Measurements from ENCODE around the gene PBX1.

PBX1 gene

GRCh38 chr1:164785841-164786534 is 227.0 kb downstream of the PBX1 start:
- H3K4me3 ChIP-seq (ENCODE audit: low read depth in 1 of 2, low read length in 2 of 2), result no peak overlapping the region
- peak overlapping the region; percentile 30 for H3K27ac ChIP-seq (ENCODE audit: low read depth, low read length)
- H3K27me3 ChIP-seq (ENCODE audit: control insufficient read depth in 1 of 2, insufficient read depth in 2 of 2, low read length in 2 of 2), result no peaks in the 10 kb centered on the region
- H3K9ac ChIP-seq (ENCODE audit: low read length), result no peak overlapping the region
- peaks cover 85% of the 10 kb centered on the region for H3K4me1 ChIP-seq (ENCODE audit: insufficient read depth, low read length)
- H3K9me3 ChIP-seq (ENCODE audit: low read length), result no peaks in the 10 kb centered on the region
- no peaks in the 10 kb centered on the region for H3K36me3 ChIP-seq (ENCODE audit: insufficient read depth, low read length)

DNA sequence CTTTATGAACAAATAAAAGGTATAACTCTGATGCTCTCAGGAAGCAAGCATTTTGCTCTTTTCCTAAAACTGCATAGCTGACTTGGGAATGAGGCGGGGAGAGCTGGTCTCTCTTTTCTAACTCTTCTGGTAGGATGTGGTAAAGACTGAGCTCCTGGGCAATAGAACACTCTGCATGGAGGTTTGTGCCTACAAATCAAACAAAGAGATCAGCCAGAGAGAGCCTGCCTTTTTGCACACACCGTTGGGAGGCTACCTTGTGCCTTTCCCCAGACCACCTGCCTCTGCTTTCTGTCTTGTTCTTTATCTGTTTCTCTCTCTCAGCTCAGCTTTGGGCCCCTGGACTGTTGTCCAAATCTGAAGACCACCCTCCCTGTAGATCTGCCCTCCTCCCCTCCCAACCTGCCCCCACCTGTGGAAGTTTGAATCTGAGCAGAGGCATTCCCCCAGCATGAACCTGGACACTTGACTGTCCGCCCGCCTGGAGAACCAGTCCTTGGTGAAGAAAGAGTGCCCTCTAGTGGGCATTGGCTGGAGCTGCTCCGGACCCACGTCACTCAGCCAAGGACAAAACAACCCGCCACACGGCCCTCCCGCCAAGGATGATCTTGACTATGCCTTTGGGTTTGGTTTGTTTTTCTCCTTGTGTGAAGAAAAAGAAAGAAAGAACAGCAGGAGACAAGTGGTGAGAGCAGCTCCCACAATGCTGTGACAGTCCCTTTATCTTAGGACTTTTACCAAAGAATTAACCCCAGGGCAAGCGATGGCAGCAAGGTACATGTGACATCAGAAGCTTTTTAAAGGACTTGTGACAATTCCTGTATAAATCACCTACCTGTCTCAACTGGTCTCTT is 228.2 kb downstream of the PBX1 start:
- H3K9ac ChIP-seq (ENCODE audit: low read length), result no peak overlapping the region
- H3K4me1 ChIP-seq (ENCODE audit: insufficient read depth, low read length), result peaks cover 78% of the 10 kb centered on the region
- H3K27me3 ChIP-seq (ENCODE audit: control insufficient read depth in 1 of 2, insufficient read depth in 2 of 2, low read length in 2 of 2), result no peaks in the 10 kb centered on the region
- peak overlapping the region; percentile 58 for H3K27ac ChIP-seq (ENCODE audit: low read depth, low read length)
- H3K4me3 ChIP-seq (ENCODE audit: low read depth in 1 of 2, low read length in 2 of 2), result peak overlapping the region in 1 of 2 donors; percentile 6
- no peaks in the 10 kb centered on the region for H3K36me3 ChIP-seq (ENCODE audit: insufficient read depth, low read length)
- no peaks in the 10 kb centered on the region for H3K9me3 ChIP-seq (ENCODE audit: low read length)

- Histone ChIP-seq H3K4me3 (ENCODE audit: low read depth in 1 of 2, low read length in 2 of 2) (peak overlapping the region in 1 of 2 donors; percentile 6), H3K9ac (ENCODE audit: low read length) (no peak overlapping the region), H3K9me3 (ENCODE audit: low read length) (no peaks in the 10 kb centered on the region), H3K27ac (ENCODE audit: low read depth, low read length) (peak overlapping the region; percentile 58), H3K27me3 (ENCODE audit: control insufficient read depth in 1 of 2, insufficient read depth in 2 of 2, low read length in 2 of 2) (no peaks in the 10 kb centered on the region), H3K4me1 (ENCODE audit: insufficient read depth, low read length) (peaks cover 74% of the 10 kb centered on the region), H3K36me3 (ENCODE audit: insufficient read depth, low read length) (peaks cover 3% of the 10 kb centered on the region)
These were observed 228.8 kb downstream of the PBX1 start for GRCh38 chr1:164787834-164788231.

- Histone ChIP-seq H3K36me3 (ENCODE audit: insufficient read depth, low read length) (peaks cover 14% of the 10 kb centered on the region), H3K27ac (ENCODE audit: low read depth, low read length) (no peak overlapping the region), H3K4me1 (ENCODE audit: insufficient read depth, low read length) (peaks cover 70% of the 10 kb centered on the region)
These were observed 231.1 kb downstream of the PBX1 start for GRCh38 chr1:164790081-164790480.

GRCh38 chr1:164792410-164793004 is 233.5 kb downstream of the PBX1 start:
- no peak overlapping the region for H3K9ac ChIP-seq (ENCODE audit: low read length)
- H3K36me3 ChIP-seq (ENCODE audit: insufficient read depth, low read length), result peaks cover 14% of the 10 kb centered on the region
- H3K9me3 ChIP-seq (ENCODE audit: low read length), result no peaks in the 10 kb centered on the region
- no peak overlapping the region for H3K27ac ChIP-seq (ENCODE audit: low read depth, low read length)
- no peak overlapping the region for H3K4me3 ChIP-seq (ENCODE audit: low read depth in 1 of 2, low read length in 2 of 2)
- peaks cover 62% of the 10 kb centered on the region for H3K4me1 ChIP-seq (ENCODE audit: insufficient read depth, low read length)
- H3K27me3 ChIP-seq (ENCODE audit: control insufficient read depth in 1 of 2, insufficient read depth in 2 of 2, low read length in 2 of 2), result no peaks in the 10 kb centered on the region

More at GRCh38 chr1:164790081-164790480, 231.1 kb downstream of the PBX1 start:
- no peaks in the 10 kb centered on the region for H3K9me3 ChIP-seq (ENCODE audit: low read length)
- no peak overlapping the region for H3K4me3 ChIP-seq (ENCODE audit: low read depth in 1 of 2, low read length in 2 of 2)
- no peaks in the 10 kb centered on the region for H3K27me3 ChIP-seq (ENCODE audit: control insufficient read depth in 1 of 2, insufficient read depth in 2 of 2, low read length in 2 of 2)
- H3K9ac ChIP-seq (ENCODE audit: low read length), result no peak overlapping the region

DNA sequence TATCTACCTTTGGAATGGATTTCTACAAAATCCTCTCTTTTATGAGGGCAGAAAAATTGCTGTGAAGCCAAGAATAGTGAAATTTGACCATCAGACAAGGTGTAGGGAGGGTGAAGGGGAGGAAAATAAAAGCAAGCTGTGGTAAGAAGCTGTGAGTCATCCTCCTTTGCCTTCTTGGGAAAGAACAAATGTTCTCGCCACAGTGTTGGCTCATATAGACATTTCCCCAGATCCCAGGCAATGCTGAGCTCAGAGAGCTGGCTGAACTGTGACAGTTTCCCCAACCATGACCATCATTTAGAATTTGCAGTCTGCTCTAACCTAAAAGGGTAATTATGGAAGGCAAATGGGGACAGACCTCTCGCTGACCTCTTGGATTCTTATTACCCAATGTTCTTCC is 235.4 kb downstream of the PBX1 start:
- no peak overlapping the region for H3K9ac ChIP-seq (ENCODE audit: low read length)
- H3K36me3 ChIP-seq (ENCODE audit: insufficient read depth, low read length), result peaks cover 14% of the 10 kb centered on the region
- H3K4me1 ChIP-seq (ENCODE audit: insufficient read depth, low read length), result peaks cover 50% of the 10 kb centered on the region
- no peak overlapping the region for H3K4me3 ChIP-seq (ENCODE audit: low read depth in 1 of 2, low read length in 2 of 2)
- H3K27ac ChIP-seq (ENCODE audit: low read depth, low read length), result no peak overlapping the region
- no peaks in the 10 kb centered on the region for H3K27me3 ChIP-seq (ENCODE audit: control insufficient read depth in 1 of 2, insufficient read depth in 2 of 2, low read length in 2 of 2)
- H3K9me3 ChIP-seq (ENCODE audit: low read length), result no peaks in the 10 kb centered on the region

GRCh38 chr1:164796916-164797315 is 237.9 kb downstream of the PBX1 start:
- no peak overlapping the region for H3K27ac ChIP-seq (ENCODE audit: low read depth, low read length)
- H3K36me3 ChIP-seq (ENCODE audit: insufficient read depth, low read length), result peaks cover 33% of the 10 kb centered on the region
- H3K27me3 ChIP-seq (ENCODE audit: control insufficient read depth in 1 of 2, insufficient read depth in 2 of 2, low read length in 2 of 2), result no peaks in the 10 kb centered on the region
- no peaks in the 10 kb centered on the region for H3K9me3 ChIP-seq (ENCODE audit: low read length)
- H3K4me3 ChIP-seq (ENCODE audit: low read depth in 1 of 2, low read length in 2 of 2), result no peak overlapping the region
- H3K9ac ChIP-seq (ENCODE audit: low read length), result no peak overlapping the region
- peaks cover 45% of the 10 kb centered on the region for H3K4me1 ChIP-seq (ENCODE audit: insufficient read depth, low read length)

- peaks cover 42% of the 10 kb centered on the region for H3K4me1 ChIP-seq (ENCODE audit: insufficient read depth, low read length)
- peak overlapping the region; percentile 10 for H3K27ac ChIP-seq (ENCODE audit: low read depth, low read length)
- H3K9me3 ChIP-seq (ENCODE audit: low read length), result no peaks in the 10 kb centered on the region
- no peaks in the 10 kb centered on the region for H3K27me3 ChIP-seq (ENCODE audit: control insufficient read depth in 1 of 2, insufficient read depth in 2 of 2, low read length in 2 of 2)
- peaks cover 18% of the 10 kb centered on the region for H3K36me3 ChIP-seq (ENCODE audit: insufficient read depth, low read length)
- no peak overlapping the region for H3K9ac ChIP-seq (ENCODE audit: low read length)
- no peak overlapping the region for H3K4me3 ChIP-seq (ENCODE audit: low read depth in 1 of 2, low read length in 2 of 2)
These were observed 242.3 kb downstream of the PBX1 start for GRCh38 chr1:164801246-164801731.

- Histone ChIP-seq H3K9me3 (ENCODE audit: low read length) (no peaks in the 10 kb centered on the region), H3K27ac (ENCODE audit: low read depth, low read length) (no peak overlapping the region), H3K36me3 (ENCODE audit: insufficient read depth, low read length) (peaks cover 18% of the 10 kb centered on the region), H3K4me1 (ENCODE audit: insufficient read depth, low read length) (peaks cover 35% of the 10 kb centered on the region), H3K4me3 (ENCODE audit: low read depth in 1 of 2, low read length in 2 of 2) (no peak overlapping the region), H3K27me3 (ENCODE audit: control insufficient read depth in 1 of 2, insufficient read depth in 2 of 2, low read length in 2 of 2) (no peaks in the 10 kb centered on the region), H3K9ac (ENCODE audit: low read length) (no peak overlapping the region)
These were observed 243.0 kb downstream of the PBX1 start for GRCh38 chr1:164801791-164802502.

DNA sequence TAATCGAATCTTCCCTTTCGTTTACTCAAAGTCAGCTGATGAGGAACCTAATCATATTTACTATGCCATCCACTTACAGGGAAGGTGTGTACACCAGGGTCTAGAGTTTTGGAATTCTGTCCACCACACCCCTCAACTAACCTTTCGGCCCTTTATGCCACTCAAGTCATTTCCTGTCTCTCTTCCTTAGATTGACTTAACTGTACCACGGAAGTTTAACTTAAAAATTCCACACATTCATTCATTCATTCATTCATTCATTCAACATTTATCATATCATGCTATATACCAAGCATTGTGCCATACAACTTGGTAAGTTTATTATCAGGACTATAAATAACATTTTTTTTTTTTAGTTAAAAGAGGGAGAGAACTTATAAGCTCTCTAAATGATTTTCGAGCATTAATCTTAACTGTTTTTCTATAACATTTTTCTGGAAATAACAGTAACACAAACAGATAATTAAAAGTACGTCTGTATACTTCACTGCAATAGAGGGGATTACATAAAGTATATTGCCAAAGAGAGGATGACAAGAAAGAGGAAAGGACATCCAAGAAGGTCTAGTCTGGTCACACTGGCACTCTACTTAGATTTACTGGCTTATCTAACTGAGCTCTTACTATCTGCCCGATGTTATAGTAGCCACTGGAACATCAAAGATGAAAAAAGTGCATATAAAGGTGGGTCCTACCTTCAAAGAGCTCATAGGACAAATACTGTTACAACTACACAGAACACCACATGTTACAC is 243.7 kb downstream of the PBX1 start:
- no peak overlapping the region for H3K4me3 ChIP-seq (ENCODE audit: low read depth in 1 of 2, low read length in 2 of 2)
- no peaks in the 10 kb centered on the region for H3K9me3 ChIP-seq (ENCODE audit: low read length)
- H3K4me1 ChIP-seq (ENCODE audit: insufficient read depth, low read length), result peaks cover 32% of the 10 kb centered on the region
- H3K27me3 ChIP-seq (ENCODE audit: control insufficient read depth in 1 of 2, insufficient read depth in 2 of 2, low read length in 2 of 2), result no peaks in the 10 kb centered on the region
- no peak overlapping the region for H3K27ac ChIP-seq (ENCODE audit: low read depth, low read length)
- H3K36me3 ChIP-seq (ENCODE audit: insufficient read depth, low read length), result peaks cover 25% of the 10 kb centered on the region
- H3K9ac ChIP-seq (ENCODE audit: low read length), result no peak overlapping the region
